A549 (cell line): ENCODE data around the gene POLR2E.

Experiments used
- CTCF ChIP-seq: fragments of >200 bp; sonication (Bioruptor Twin); formaldehyde crosslinking; IDR thresholded peaks from 3 replicates; pipeline ENCODE4 v1.5.1; 2016
- EHMT2 ChIP-seq: fragments of 200-600 bp; sonication (generic); IDR thresholded peaks from 2 replicates; pipeline ENCODE4 v1.6.1; 2016; ENCODE audit warnings: antibody characterized with exemption, low read depth, mild to moderate bottlenecking, moderate library complexity
- EP300 ChIP-seq, 2 experiments: fragments of >200 bp; sonication (Bioruptor Twin); formaldehyde crosslinking; IDR thresholded peaks; 2 replicates in 1 of 2; 3 replicates in 1 of 2; pipeline ENCODE4 v1.6.1; 2016 to 2017
- ESRRA ChIP-seq: fragments of 150-350 bp; IDR thresholded peaks from 2 replicates; pipeline ENCODE4 v1.6.1; 2014; ENCODE audit warnings: mild to moderate bottlenecking, low read length, borderline replicate concordance
- JUN ChIP-seq, 2 experiments: fragments of >200 bp; sonication (Bioruptor Twin); formaldehyde crosslinking; IDR thresholded peaks; 2 replicates in 1 of 2; 3 replicates in 1 of 2; pipeline ENCODE4 v1.6.1; 2016 to 2017
- JUNB ChIP-seq: fragments of >200 bp; sonication (Bioruptor Twin); formaldehyde crosslinking; IDR thresholded peaks from 2 replicates; pipeline ENCODE4 v1.6.1; 2016
- MAX ChIP-seq: IDR thresholded peaks from 2 replicates; pipeline ENCODE4 v1.6.1; 2012
- NFE2L2 ChIP-seq: fragments of 150-350 bp; conservative IDR thresholded peaks from 2 replicates; pipeline ENCODE4 v1.6.1; 2014; ENCODE audit warnings: low read length
- NR3C1 ChIP-seq: fragments of >200 bp; sonication (Bioruptor Twin); formaldehyde crosslinking; IDR thresholded peaks from 3 replicates; pipeline ENCODE4 v1.6.1; 2017
- POLR2A ChIP-seq: IDR thresholded peaks from 2 replicates; pipeline ENCODE4 v1.6.1; 2012; ENCODE audit warnings: mild to moderate bottlenecking, low read length
- RAD21 ChIP-seq, 2 experiments: fragments of >200 bp in 1 of 2; sonication (Bioruptor Twin) in 1 of 2; formaldehyde crosslinking in 1 of 2; IDR thresholded peaks in 1 of 2; conservative IDR thresholded peaks in 1 of 2; 2 replicates in 1 of 2; 3 replicates in 1 of 2; pipeline ENCODE4 v1.6.1; 2012 to 2018; ENCODE audit warnings: inconsistent platforms in 1 of 2
- RFX5 ChIP-seq: fragments of 450-650 bp; IDR thresholded peaks from 2 replicates; pipeline ENCODE4 v1.7.1; 2014; ENCODE audit warnings: antibody characterized with exemption, mild to moderate bottlenecking, moderate library complexity
- RNF2 ChIP-seq: fragments of 200-600 bp; sonication (generic); IDR thresholded peaks from 2 replicates; pipeline ENCODE4 v1.6.1; 2016; ENCODE audit warnings: low read depth, mild to moderate bottlenecking, antibody characterized with exemption, moderate library complexity, borderline replicate concordance
- TF ChIP-seq, protein P1 (sequence below): fragments of 250-450 bp; sonication (Bioruptor Pico); IDR thresholded peaks from 2 replicates; pipeline ENCODE4 v1.5.0; 2021; ENCODE audit warnings: mild to moderate bottlenecking, moderate library complexity, borderline replicate concordance

DNA sequence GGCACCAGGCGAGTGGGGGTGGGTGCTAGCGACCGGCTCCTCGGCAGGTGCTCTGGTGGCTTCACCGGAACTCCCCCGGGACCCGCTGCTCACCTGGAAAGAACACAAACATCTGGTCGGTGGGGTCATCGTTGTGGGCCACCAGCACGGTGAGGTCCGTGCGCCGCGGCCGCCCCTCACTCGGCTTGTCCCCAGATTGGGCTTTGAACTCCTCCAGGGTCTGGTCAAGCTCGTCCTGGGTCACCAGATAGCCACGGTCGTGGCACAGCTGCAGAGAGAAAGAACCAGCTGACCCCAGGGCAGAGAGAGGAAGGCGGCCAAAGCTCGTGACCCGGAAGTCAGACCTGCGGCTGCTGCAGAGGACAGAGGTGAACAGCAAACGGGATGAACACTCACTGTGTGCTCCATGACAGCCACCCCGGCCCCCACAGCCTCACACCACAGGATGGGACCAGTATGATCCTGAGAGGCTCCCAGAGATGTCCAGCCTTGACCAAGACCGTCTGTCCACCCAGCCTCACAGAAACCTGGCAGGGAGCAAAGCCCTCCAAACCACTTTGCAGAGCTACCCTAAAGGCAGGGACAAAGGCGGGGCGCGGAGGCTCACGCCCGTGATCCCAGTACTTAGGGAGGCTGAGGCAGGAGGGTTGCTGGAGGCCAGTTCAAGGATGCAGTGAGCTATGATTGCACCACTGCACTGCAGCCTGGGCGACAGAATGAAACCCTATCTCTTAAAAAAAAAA, 1.2 kb downstream of the POLR2E start:
- no peak for TF ChIP-seq NFE2L2
- TF ChIP-seq CTCF, result no peak
- no peak for TF ChIP-seq NR3C1
- no peak for TF ChIP-seq MAX
- TF ChIP-seq JUNB, result no peak
- no peak for TF ChIP-seq RAD21 (conservative IDR thresholded peaks at IDR 0.05 in 1 of 2, IDR thresholded peaks at IDR 0.05 in 1 of 2)
- no peak for TF ChIP-seq POLR2A
- no peak for TF ChIP-seq EP300 (IDR thresholded peaks at IDR 0.05)
- no peak for TF ChIP-seq ESRRA
- TF ChIP-seq JUN (IDR thresholded peaks at IDR 0.05), result no peak
- TF ChIP-seq EHMT2, result no peak
- TF ChIP-seq, protein P1, sequence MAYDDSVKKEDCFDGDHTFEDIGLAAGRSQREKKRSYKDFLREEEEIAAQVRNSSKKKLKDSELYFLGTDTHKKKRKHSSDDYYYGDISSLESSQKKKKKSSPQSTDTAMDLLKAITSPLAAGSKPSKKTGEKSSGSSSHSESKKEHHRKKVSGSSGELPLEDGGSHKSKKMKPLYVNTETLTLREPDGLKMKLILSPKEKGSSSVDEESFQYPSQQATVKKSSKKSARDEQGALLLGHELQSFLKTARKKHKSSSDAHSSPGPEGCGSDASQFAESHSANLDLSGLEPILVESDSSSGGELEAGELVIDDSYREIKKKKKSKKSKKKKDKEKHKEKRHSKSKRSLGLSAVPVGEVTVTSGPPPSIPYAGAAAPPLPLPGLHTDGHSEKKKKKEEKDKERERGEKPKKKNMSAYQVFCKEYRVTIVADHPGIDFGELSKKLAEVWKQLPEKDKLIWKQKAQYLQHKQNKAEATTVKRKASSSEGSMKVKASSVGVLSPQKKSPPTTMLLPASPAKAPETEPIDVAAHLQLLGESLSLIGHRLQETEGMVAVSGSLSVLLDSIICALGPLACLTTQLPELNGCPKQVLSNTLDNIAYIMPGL (CRISPR knock-in tag), result no peak
- no peak for TF ChIP-seq RNF2
- no peak for TF ChIP-seq RFX5
